ENCODE data around the gene INTS6.

INTS6 gene

GRCh38 chr13:51455532-51455931, 2.7 kb upstream of the INTS6 start:
- no peak overlapping the region for H3K27ac ChIP-seq (ENCODE audit: low read length)
- no peaks in the 10 kb centered on the region for H3K27me3 ChIP-seq (ENCODE audit: control insufficient read depth, insufficient read depth, low read length)
- no peaks in the 10 kb centered on the region; the same call in 1 of the 2 replicates for H3K9me3 ChIP-seq (ENCODE audit: control insufficient read depth, insufficient read depth, low read length)
- no peak overlapping the region for H3K4me3 ChIP-seq (ENCODE audit: low read length)
- DNase-seq (ENCODE audit: low read depth, low spot score): no peak
- no peaks in the 10 kb centered on the region for H3K4me1 ChIP-seq (ENCODE audit: control insufficient read depth, insufficient read depth, low read length)
- peaks cover 7% of the 10 kb centered on the region for H3K36me3 ChIP-seq (ENCODE audit: control insufficient read depth, insufficient read depth, low read length)
- WGBS (ENCODE audit: insufficient coverage, insufficient read length): no CpG with 5 or more reads among the region's 9 CpGs

DNA sequence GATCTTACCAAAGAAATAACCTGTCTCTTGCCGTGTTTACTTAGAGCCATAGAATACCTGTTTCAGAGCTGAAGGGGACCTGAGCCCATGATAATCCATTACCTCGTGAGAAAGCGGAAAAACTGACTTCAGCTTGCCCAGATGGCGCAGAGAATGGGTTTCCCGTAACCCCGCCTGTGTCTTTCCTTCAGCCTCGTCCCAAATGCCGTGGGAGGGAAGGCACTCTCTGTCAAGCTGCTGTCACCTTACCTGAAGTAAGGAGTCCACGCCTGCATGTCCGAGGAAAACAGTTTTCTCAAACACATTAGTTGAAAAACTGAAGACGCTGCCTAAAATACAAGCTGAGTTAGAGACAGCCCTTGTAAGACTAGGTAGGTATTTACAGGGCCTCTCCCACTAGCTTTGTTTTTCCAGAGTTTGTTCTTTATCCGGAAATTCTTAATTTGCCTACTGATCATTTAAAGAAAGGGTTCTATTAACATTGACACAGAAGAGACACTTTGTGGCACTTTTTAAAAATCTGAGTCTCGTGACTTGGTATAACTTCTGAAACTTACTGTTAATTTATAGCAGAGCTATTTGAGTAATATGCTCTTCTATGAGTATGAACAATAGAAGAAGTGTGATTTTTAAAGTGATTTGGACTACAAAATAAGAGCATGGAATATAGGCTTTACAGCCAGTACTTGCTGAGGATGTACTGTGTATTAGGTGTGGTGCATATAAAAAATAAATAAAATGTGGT, 1.3 kb upstream of the INTS6 start:
- no peaks in the 10 kb centered on the region for H3K4me1 ChIP-seq (ENCODE audit: control insufficient read depth, insufficient read depth, low read length)
- peak overlapping the region; percentile 60; the same call in 1 of the 2 replicates for H3K4me3 ChIP-seq (ENCODE audit: low read length)
- H3K36me3 ChIP-seq (ENCODE audit: control insufficient read depth, insufficient read depth, low read length): peaks cover 7% of the 10 kb centered on the region
- no peaks in the 10 kb centered on the region for H3K27me3 ChIP-seq (ENCODE audit: control insufficient read depth, insufficient read depth, low read length)
- DNase-seq (ENCODE audit: low read depth, low spot score): no peak
- H3K9me3 ChIP-seq (ENCODE audit: control insufficient read depth, insufficient read depth, low read length): no peaks in the 10 kb centered on the region; the same call in 1 of the 2 replicates
- no peak overlapping the region for H3K27ac ChIP-seq (ENCODE audit: low read length)
- WGBS (ENCODE audit: insufficient coverage, insufficient read length): no CpG with 5 or more reads among the region's 13 CpGs

GRCh38 chr13:51453207-51453958, 547 bp upstream of the INTS6 start:
- Histone ChIP-seq H3K27me3 (ENCODE audit: control insufficient read depth, insufficient read depth, low read length) (no peaks in the 10 kb centered on the region), H3K4me1 (ENCODE audit: control insufficient read depth, insufficient read depth, low read length) (no peaks in the 10 kb centered on the region), H3K36me3 (ENCODE audit: control insufficient read depth, insufficient read depth, low read length) (peaks cover 7% of the 10 kb centered on the region), H3K4me3 (ENCODE audit: low read length) (peak overlapping the region; percentile 60; the same call in 1 of the 2 replicates), H3K27ac (ENCODE audit: low read length) (no peak overlapping the region), H3K9me3 (ENCODE audit: control insufficient read depth, insufficient read depth, low read length) (no peaks in the 10 kb centered on the region; the same call in 1 of the 2 replicates)
- no CpG with 5 or more reads among the region's 80 CpGs for WGBS (ENCODE audit: insufficient coverage, insufficient read length)
- DNase-seq (ENCODE audit: low read depth, low spot score): no peak

DNA sequence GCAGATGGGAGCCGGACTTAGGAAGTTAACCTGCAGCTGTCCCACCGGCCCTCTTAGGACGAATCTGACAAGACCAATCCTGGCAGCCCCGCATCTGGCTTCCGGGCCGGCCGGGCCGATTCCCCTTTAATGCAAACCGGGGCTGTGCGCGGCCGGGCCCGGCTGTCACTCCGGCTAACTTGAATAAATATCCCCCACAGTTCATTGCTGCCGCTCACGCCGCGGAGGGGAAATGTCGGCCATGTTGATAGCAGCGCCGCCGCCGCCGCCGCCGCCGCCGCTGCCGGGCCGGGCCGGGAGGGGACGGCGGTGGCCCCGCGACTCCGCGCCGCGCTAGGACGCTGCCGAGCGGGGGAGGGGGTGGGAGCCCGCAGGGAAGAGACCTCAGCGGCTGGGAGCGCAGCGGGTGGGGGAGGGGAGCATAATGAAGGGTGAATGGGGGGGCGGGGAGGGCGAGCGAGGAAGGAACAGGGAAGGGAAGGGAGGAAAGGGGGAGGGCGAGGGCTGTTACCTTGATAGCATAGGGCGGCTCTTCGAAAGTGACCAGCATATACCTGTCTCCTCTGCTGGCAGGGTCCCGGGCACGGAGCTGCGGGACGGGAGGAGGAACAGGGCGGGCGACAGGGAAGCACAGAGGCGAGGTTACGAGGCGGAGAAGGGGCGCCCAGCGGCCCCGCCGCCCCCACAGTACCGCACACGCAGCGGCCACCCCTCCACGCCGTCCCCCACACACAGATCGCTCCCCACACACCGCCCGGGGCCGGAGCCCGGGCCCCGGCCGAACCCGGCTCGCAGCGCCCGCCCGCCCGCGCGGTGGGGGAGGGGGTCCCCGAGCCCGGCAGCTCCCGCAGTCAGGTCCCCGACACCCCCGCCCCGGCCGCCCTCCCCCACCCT, 1.1 kb downstream of the INTS6 start:
- no peak overlapping the region for H3K27ac ChIP-seq (ENCODE audit: low read length)
- peaks cover 7% of the 10 kb centered on the region for H3K36me3 ChIP-seq (ENCODE audit: control insufficient read depth, insufficient read depth, low read length)
- no peak for DNase-seq (ENCODE audit: low read depth, low spot score)
- H3K4me1 ChIP-seq (ENCODE audit: control insufficient read depth, insufficient read depth, low read length): no peaks in the 10 kb centered on the region
- peak overlapping the region; percentile 99 for H3K4me3 ChIP-seq (ENCODE audit: low read length)
- no CpG with 5 or more reads among the region's 92 CpGs for WGBS (ENCODE audit: insufficient coverage, insufficient read length)
- H3K9me3 ChIP-seq (ENCODE audit: control insufficient read depth, insufficient read depth, low read length): no peaks in the 10 kb centered on the region; the same call in 1 of the 2 replicates
- H3K27me3 ChIP-seq (ENCODE audit: control insufficient read depth, insufficient read depth, low read length): no peaks in the 10 kb centered on the region

- no peak for DNase-seq (ENCODE audit: low read depth, low spot score)
- Histone ChIP-seq H3K9me3 (ENCODE audit: control insufficient read depth, insufficient read depth, low read length) (no peaks in the 10 kb centered on the region; the same call in 1 of the 2 replicates), H3K36me3 (ENCODE audit: control insufficient read depth, insufficient read depth, low read length) (peaks cover 3% of the 10 kb centered on the region), H3K27me3 (ENCODE audit: control insufficient read depth, insufficient read depth, low read length) (no peaks in the 10 kb centered on the region), H3K27ac (ENCODE audit: low read length) (no peak overlapping the region), H3K4me3 (ENCODE audit: low read length) (peak overlapping the region; percentile 99; the same call in 1 of the 2 replicates), H3K4me1 (ENCODE audit: control insufficient read depth, insufficient read depth, low read length) (no peaks in the 10 kb centered on the region)
- no CpG with 5 or more reads among the region's 5 CpGs for WGBS (ENCODE audit: insufficient coverage, insufficient read length)
Measured at GRCh38 chr13:51451134-51451466, 1.7 kb downstream of the INTS6 start.

GRCh38 chr13:51449018-51449417, 3.8 kb downstream of the INTS6 start:
- no peaks in the 10 kb centered on the region for H3K9me3 ChIP-seq (ENCODE audit: control insufficient read depth, insufficient read depth, low read length)
- no peak overlapping the region for H3K4me3 ChIP-seq (ENCODE audit: low read length)
- H3K4me1 ChIP-seq (ENCODE audit: control insufficient read depth, insufficient read depth, low read length): no peaks in the 10 kb centered on the region
- no CpG with 5 or more reads among the region's 1 CpG for WGBS (ENCODE audit: insufficient coverage, insufficient read length)
- no peaks in the 10 kb centered on the region for H3K27me3 ChIP-seq (ENCODE audit: control insufficient read depth, insufficient read depth, low read length)
- H3K27ac ChIP-seq (ENCODE audit: low read length): no peak overlapping the region
- H3K36me3 ChIP-seq (ENCODE audit: control insufficient read depth, insufficient read depth, low read length): no peaks in the 10 kb centered on the region; the same call in 1 of the 2 replicates
- no peak for DNase-seq (ENCODE audit: low read depth, low spot score)

DNA sequence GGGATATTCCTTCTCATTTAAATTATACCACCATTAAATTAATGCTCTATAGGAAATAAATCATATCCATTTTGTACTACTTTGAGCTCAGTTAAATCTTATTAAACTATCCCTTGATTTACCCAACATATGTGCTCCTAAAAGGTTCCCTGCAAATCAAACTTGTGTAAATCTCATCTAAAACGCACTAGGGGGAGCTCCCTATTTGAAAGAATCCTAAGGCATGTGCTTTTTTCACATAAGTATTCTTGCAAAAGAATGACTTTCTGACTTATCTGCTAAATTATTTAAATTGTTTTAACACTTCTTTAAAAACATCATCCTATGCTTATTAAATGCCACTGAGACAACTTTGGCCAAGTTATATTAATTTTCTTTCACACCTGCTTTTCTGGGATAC, 7.9 kb downstream of the INTS6 start:
- no peak overlapping the region for H3K27ac ChIP-seq (ENCODE audit: low read length)
- DNase-seq (ENCODE audit: low read depth, low spot score): no peak
- H3K36me3 ChIP-seq (ENCODE audit: control insufficient read depth, insufficient read depth, low read length): no peaks in the 10 kb centered on the region; the same call in 1 of the 2 replicates
- H3K9me3 ChIP-seq (ENCODE audit: control insufficient read depth, insufficient read depth, low read length): no peaks in the 10 kb centered on the region
- no peaks in the 10 kb centered on the region for H3K27me3 ChIP-seq (ENCODE audit: control insufficient read depth, insufficient read depth, low read length)
- no peak overlapping the region for H3K4me3 ChIP-seq (ENCODE audit: low read length)
- no CpG with 5 or more reads among the region's 1 CpG for WGBS (ENCODE audit: insufficient coverage, insufficient read length)
- H3K4me1 ChIP-seq (ENCODE audit: control insufficient read depth, insufficient read depth, low read length): no peaks in the 10 kb centered on the region

DNA sequence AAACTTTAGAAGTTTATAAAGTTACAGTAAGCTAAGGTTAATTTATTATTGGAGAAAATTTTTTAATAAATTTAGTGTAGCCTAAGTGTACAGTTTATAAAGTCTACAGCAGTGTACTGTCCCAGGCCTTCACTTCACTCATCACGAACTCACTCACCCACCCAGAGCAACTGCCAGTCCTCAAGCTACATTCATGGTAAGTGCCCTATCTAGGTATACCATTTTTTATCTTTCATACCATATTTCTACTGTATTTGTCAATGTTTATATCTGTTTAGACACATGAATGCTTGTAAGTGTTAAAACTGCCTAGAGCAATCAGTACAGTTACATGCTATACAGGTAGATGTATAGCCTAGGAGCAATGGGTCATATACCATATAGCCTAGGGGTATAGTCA, 12.5 kb downstream of the INTS6 start:
- Histone ChIP-seq H3K27me3 (ENCODE audit: control insufficient read depth, insufficient read depth, low read length) (no peaks in the 10 kb centered on the region), H3K36me3 (ENCODE audit: control insufficient read depth, insufficient read depth, low read length) (no peaks in the 10 kb centered on the region), H3K4me1 (ENCODE audit: control insufficient read depth, insufficient read depth, low read length) (no peaks in the 10 kb centered on the region), H3K4me3 (ENCODE audit: low read length) (no peak overlapping the region), H3K27ac (ENCODE audit: low read length) (no peak overlapping the region), H3K9me3 (ENCODE audit: control insufficient read depth, insufficient read depth, low read length) (no peaks in the 10 kb centered on the region)
- no CpG with 5 or more reads among the region's 1 CpG for WGBS (ENCODE audit: insufficient coverage, insufficient read length)
- no peak for DNase-seq (ENCODE audit: low read depth, low spot score)

DNA sequence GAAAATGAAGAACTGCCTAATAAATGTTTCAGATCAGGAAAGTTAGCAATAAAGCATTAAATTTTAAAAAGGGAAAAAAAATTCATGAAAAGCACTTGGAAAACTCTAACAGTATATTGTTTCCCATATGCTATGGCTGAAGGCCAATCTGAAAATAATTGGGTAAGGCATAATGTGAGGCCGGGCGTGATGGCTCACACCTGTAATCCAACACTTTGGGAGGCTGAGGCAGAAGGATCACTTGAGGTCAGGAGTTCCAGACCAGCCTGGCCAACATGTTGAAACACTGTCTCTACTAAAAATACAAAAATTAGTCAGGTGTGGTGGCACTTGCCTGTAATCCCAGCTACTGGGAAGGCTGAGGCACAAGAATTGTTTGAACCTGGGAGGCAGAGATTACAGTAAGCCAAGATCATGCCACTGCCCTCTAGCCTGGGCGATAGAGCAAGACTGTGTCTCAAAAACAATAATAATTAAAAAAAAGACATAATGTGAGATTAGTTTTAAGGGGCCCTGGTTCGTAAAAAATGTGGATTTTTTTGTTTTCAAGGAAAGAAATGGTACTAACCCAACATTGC, 15.2 kb downstream of the INTS6 start:
- no peak overlapping the region for H3K27ac ChIP-seq (ENCODE audit: low read length)
- no peaks in the 10 kb centered on the region for H3K4me1 ChIP-seq (ENCODE audit: control insufficient read depth, insufficient read depth, low read length)
- 100% methylated on average over 1 of the region's 4 CpGs for WGBS (ENCODE audit: insufficient coverage, insufficient read length)
- no peak for DNase-seq (ENCODE audit: low read depth, low spot score)
- H3K36me3 ChIP-seq (ENCODE audit: control insufficient read depth, insufficient read depth, low read length): no peaks in the 10 kb centered on the region
- no peak overlapping the region for H3K4me3 ChIP-seq (ENCODE audit: low read length)
- no peaks in the 10 kb centered on the region for H3K27me3 ChIP-seq (ENCODE audit: control insufficient read depth, insufficient read depth, low read length)
- no peaks in the 10 kb centered on the region for H3K9me3 ChIP-seq (ENCODE audit: control insufficient read depth, insufficient read depth, low read length)

All from iPS DF 6.9 (cell line).